IMR-90 (cell line): ENCODE data around the gene IFT25. TPM values are rescaled to one million over a fixed set of nuclear protein-coding genes. Genes with fewer than 3 reads are reported as not detected.
A peak's percentile ranks its signal among the peaks of the same experiment; 100 is the strongest.

Source experiments
- ATAC-seq: fragments of 200-7000 bp; cut with Tn5 transposase; 2 replicates; pipeline ENCODE4 v1.9.1; 2020; ENCODE audit warnings: low read depth, mild to moderate bottlenecking, moderate library complexity
- BruUV-seq: library from RNA; stranded (reverse); fragments of 400-500 nt; replicated peaks from 2 replicates; lab custom pipeline; 2021; lab: Mats Ljungman, UMichigan
- CTCF ChIA-PET: fragments of 300-600 bp; formaldehyde crosslinking; extraction: SDS; loops from one replicate; lab custom pipeline; 2021; ENCODE audit warnings: antibody characterized with exemption; lab: Yijun Ruan, JAX
- POLR2A ChIA-PET: fragments of 300-600 bp; sonication (Branson Sonifier 250); formaldehyde crosslinking; loops from one replicate; lab custom pipeline; 2022; ENCODE audit warnings: antibody characterized with exemption; ENCODE audit not compliant: unreplicated experiment; lab: Charles Lee
- DNase-seq: peaks from one replicate; pipeline ENCODE4 v3.0.0; 2013
- H2AFZ ChIP-seq: replicated peaks from 2 replicates; pipeline ENCODE3; 2013; ENCODE audit warnings: low read length, mild to moderate bottlenecking; ENCODE audit not compliant: poor library complexity
- H2AK5ac ChIP-seq: 2 replicates; pipeline ENCODE4 v1.6.1; 2013; ENCODE audit warnings: low read depth, low read length, inconsistent platforms
- H2AK9ac ChIP-seq: replicated peaks from 2 replicates; pipeline ENCODE3; 2013; ENCODE audit warnings: mild to moderate bottlenecking, low read depth, low read length, moderate library complexity; ENCODE audit not compliant: poor library complexity
- H2BK120ac ChIP-seq: 2 replicates; pipeline ENCODE4 v1.6.1; 2013; ENCODE audit warnings: low read depth, low read length, inconsistent platforms
- H2BK15ac ChIP-seq: 3 replicates; pipeline ENCODE4 v1.6.1; 2013; ENCODE audit warnings: low read depth, low read length, inconsistent platforms
- H2BK20ac ChIP-seq: 2 replicates; pipeline ENCODE4 v1.6.1; 2013; ENCODE audit warnings: low read depth, mild to moderate bottlenecking, inconsistent platforms, low read length, moderate library complexity
- H2BK5ac ChIP-seq: 2 replicates; pipeline ENCODE4 v1.6.1; 2013; ENCODE audit warnings: mild to moderate bottlenecking, low read depth, low read length, inconsistent platforms; ENCODE audit not compliant: poor library complexity, severe bottlenecking
- H3K14ac ChIP-seq: replicated peaks from 2 replicates; pipeline ENCODE4 v1.6.1; 2013; ENCODE audit warnings: low read depth, low read length, inconsistent platforms
- H3K18ac ChIP-seq: 2 replicates; pipeline ENCODE4 v1.6.1; 2013; ENCODE audit warnings: low read depth, low read length, control low read depth
- H3K23ac ChIP-seq: 2 replicates; pipeline ENCODE4 v1.6.1; 2013; ENCODE audit warnings: low read depth, low read length, inconsistent platforms
- H3K27ac ChIP-seq: 2 replicates; pipeline ENCODE4 v1.5.1; 2013; ENCODE audit warnings: mild to moderate bottlenecking, control low read depth, low read length; ENCODE audit not compliant: insufficient read depth
- H3K27me3 ChIP-seq: 2 replicates; pipeline ENCODE4 v1.6.1; 2013; ENCODE audit warnings: low read length; ENCODE audit not compliant: control insufficient read depth, insufficient read depth
- H3K36me3 ChIP-seq: 2 replicates; pipeline ENCODE4 v1.6.1; 2013; ENCODE audit warnings: low read length, mixed read lengths; ENCODE audit not compliant: control insufficient read depth, insufficient read depth
- H3K4ac ChIP-seq: 2 replicates; pipeline ENCODE4 v1.6.1; 2013; ENCODE audit warnings: low read depth, low read length, inconsistent platforms
- H3K4me1 ChIP-seq: 2 replicates; pipeline ENCODE4 v1.6.1; 2013; ENCODE audit warnings: low read length, mixed read lengths; ENCODE audit not compliant: control insufficient read depth, insufficient read depth
- H3K4me2 ChIP-seq: 2 replicates; pipeline ENCODE4 v1.6.1; 2013; ENCODE audit warnings: low read depth, mild to moderate bottlenecking, control low read depth, low read length, moderate library complexity
- H3K4me3 ChIP-seq: 2 replicates; pipeline ENCODE4 v1.5.1; 2013; ENCODE audit warnings: low read depth, mild to moderate bottlenecking, control low read depth, low read length, moderate library complexity; ENCODE audit not compliant: insufficient read depth
- H3K56ac ChIP-seq: 2 replicates; pipeline ENCODE4 v1.6.1; 2013; ENCODE audit warnings: low read length, inconsistent platforms; ENCODE audit not compliant: insufficient read depth; ENCODE audit errors: extremely low read depth
- H3K79me1 ChIP-seq, 2 experiments: 2 replicates each; pipeline ENCODE4 v1.6.1; 2013; ENCODE audit warnings: low read length in 2 of 2, inconsistent platforms in 1 of 2, low read depth in 1 of 2
- H3K9ac ChIP-seq: 2 replicates; pipeline ENCODE4 v1.6.1; 2013; ENCODE audit warnings: low read depth, low read length, control low read depth
- H3K9me1 ChIP-seq: 2 replicates; pipeline ENCODE4 v1.6.1; 2013; ENCODE audit warnings: low read length, inconsistent platforms; ENCODE audit not compliant: insufficient read depth
- H3K9me3 ChIP-seq: 2 replicates; pipeline ENCODE4 v1.6.1; 2013; ENCODE audit warnings: low read length; ENCODE audit not compliant: control insufficient read depth, insufficient read depth
- H4K20me1 ChIP-seq: 2 replicates; pipeline ENCODE4 v1.6.1; 2013; ENCODE audit warnings: low read length, inconsistent platforms; ENCODE audit not compliant: insufficient read depth
- H4K5ac ChIP-seq: 2 replicates; pipeline ENCODE4 v1.6.1; 2013; ENCODE audit warnings: mild to moderate bottlenecking, low read depth, low read length, control low read depth
- H4K8ac ChIP-seq, 2 experiments: 2 replicates each; pipeline ENCODE4 v1.6.1; 2013; ENCODE audit warnings: low read depth in 2 of 2, low read length in 2 of 2, control low read depth in 1 of 2, inconsistent platforms in 1 of 2
- H4K91ac ChIP-seq: 2 replicates; pipeline ENCODE4 v1.6.1; 2013; ENCODE audit warnings: low read depth, low read length, inconsistent platforms; ENCODE audit not compliant: insufficient read depth
- NFE2L2 ChIP-seq: fragments of 150-350 bp; IDR thresholded peaks from 2 replicates; pipeline ENCODE4 v1.6.1; 2016; ENCODE audit warnings: low read depth, mild to moderate bottlenecking, low read length
- WGBS, 2 experiments: methylation state at CpG; one replicate each; pipeline versions ENCODE4 v1.1.5 to v1.1.7; 2013; ENCODE audit warnings: missing lambda C conversion rate in 2 of 2; ENCODE audit not compliant: insufficient read length in 1 of 2; ENCODE audit errors: extremely low coverage in 2 of 2; 5-methylcytosine and 5-hydroxymethylcytosine counted together
- dilution Hi-C: fragments of 300-500 bp; cut with HindIII; formaldehyde crosslinking; loops from one replicate; pipeline ENCODE4 v1.14.3; 2018; ENCODE audit warnings: low sequenced_read_pairs; ENCODE audit not compliant: unreplicated experiment
- in situ Hi-C: fragments of 300-500 bp; cut with MboI; formaldehyde crosslinking; loops from 3 replicates; pipeline ENCODE4 v1.14.3; 2019; ENCODE audit warnings: low sequenced_read_pairs, inconsistent platforms, mixed read lengths
- intact Hi-C: fragments of 100-400 bp; cut with micrococcal nuclease; formaldehyde crosslinking; loops from 2 replicates; pipeline ENCODE4 v1.10.0; 2022
- polyA plus RNA-seq, 3 experiments: library from polyadenylated mRNA; depleted of rRNA; stranded (reverse); fragments of >200 nt; gene quantifications; 2 replicates each; pipeline ENCODE4 v1.2.3, GENCODE V29; 2012; ENCODE audit warnings: low replicate concordance in 1 of 3
- total RNA-seq: library from RNA; depleted of rRNA; stranded (reverse); fragments of >200 nt; gene quantifications from 2 replicates; pipeline ENCODE4 v1.2.3, GENCODE V29; 2012
- TF ChIP-seq, protein P1 (sequence below): fragments of 150-350 bp; IDR thresholded peaks from 2 replicates; pipeline ENCODE4 v1.6.1; 2016; ENCODE audit warnings: low read depth, mild to moderate bottlenecking, low read length, moderate library complexity, borderline replicate concordance

IFT25 gene
- total and polyA plus RNA-seq, 2 of the 4 experiments (the other 2 are of a cell fraction) = 9.1 to 38.0 TPM

DNA sequence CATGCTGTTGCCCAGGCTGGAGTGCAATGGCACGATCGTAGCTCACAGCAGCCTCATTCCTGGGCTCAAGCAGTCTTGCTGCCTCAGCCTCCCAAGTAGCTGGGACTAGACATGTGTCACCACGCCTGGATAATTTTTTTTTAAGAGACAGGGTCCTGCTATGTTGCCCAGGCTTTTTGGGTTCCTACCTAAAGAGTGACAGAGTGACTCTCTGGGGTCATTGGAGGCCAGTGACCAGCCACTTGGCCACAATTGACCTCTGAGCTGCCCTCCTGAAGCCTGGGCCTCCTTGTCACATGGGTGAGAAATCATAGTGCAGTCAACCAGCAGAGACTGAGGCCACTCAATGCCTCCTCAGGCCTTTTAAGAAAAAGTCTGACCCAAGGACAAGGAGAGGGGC, 45.8 kb downstream of the IFT25 start:
- H3K23ac ChIP-seq = no peak overlapping the region
- no peaks in the 10 kb centered on the region for H3K27me3 ChIP-seq
- H2AK5ac ChIP-seq = no peak overlapping the region; the same call in 1 of the 2 replicates
- ChIA-PET POLR2A (no interaction called here), CTCF (no interaction called here)
- H2AFZ ChIP-seq = no peak overlapping the region
- intact Hi-C loops = no loop called here
- peaks cover 0 to 3% of the 10 kb centered on the region in 2 experiments; a peak in 1 of 4 replicates for H3K79me1 ChIP-seq
- 0 out of 2 replicates have a peak overlapping the region, but pooled peaks have one; percentile 2 for H4K91ac ChIP-seq
- H4K5ac ChIP-seq = no peak overlapping the region
- no TSS peak for BruUV-seq
- H3K14ac ChIP-seq = no peak overlapping the region
- H4K8ac ChIP-seq = no peak overlapping the region
- H3K4me2 ChIP-seq = no peak overlapping the region
- H3K4me3 ChIP-seq = no peak overlapping the region
- dilution Hi-C loops = no loop called here
- 75% methylated on average over 3 of the region's 3 CpGs; no CpG with 5 or more reads in 1 of the 2 experiments for WGBS, 2 experiments
- TF ChIP-seq, protein P1, sequence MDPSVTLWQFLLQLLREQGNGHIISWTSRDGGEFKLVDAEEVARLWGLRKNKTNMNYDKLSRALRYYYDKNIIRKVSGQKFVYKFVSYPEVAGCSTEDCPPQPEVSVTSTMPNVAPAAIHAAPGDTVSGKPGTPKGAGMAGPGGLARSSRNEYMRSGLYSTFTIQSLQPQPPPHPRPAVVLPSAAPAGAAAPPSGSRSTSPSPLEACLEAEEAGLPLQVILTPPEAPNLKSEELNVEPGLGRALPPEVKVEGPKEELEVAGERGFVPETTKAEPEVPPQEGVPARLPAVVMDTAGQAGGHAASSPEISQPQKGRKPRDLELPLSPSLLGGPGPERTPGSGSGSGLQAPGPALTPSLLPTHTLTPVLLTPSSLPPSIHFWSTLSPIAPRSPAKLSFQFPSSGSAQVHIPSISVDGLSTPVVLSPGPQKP = no peak
- no peak for TF ChIP-seq NFE2L2
- H3K4ac ChIP-seq = no peak overlapping the region
- H2AK9ac ChIP-seq = no peak overlapping the region
- ATAC-seq = no peak
- H4K20me1 ChIP-seq = peaks cover 12% of the 10 kb centered on the region; the same call in 1 of the 2 replicates
- no peaks in the 10 kb centered on the region for H3K36me3 ChIP-seq
- no peaks in the 10 kb centered on the region for H3K9me3 ChIP-seq
- no peak overlapping the region for H3K18ac ChIP-seq
- H3K9me1 ChIP-seq = peaks cover 20% of the 10 kb centered on the region
- no peak overlapping the region for H3K9ac ChIP-seq
- H3K27ac ChIP-seq = no peak overlapping the region
- H2BK20ac ChIP-seq = no peak overlapping the region
- no peak overlapping the region for H2BK120ac ChIP-seq
- H3K56ac ChIP-seq = no peak overlapping the region
- in situ Hi-C loops = no loop called here
- H2BK15ac ChIP-seq = no peak overlapping the region
- peaks cover 20% of the 10 kb centered on the region for H3K4me1 ChIP-seq
- DNase-seq = no peak
- H2BK5ac ChIP-seq = no peak overlapping the region
